Activated naive CD4-positive, alpha-beta T cell treated with anti-CD3 and anti-CD28 coated beads for 36 hours (primary cell): ENCODE results near the gene SPTAN1. TPM values are rescaled to one million over a fixed set of nuclear protein-coding genes. Genes with fewer than 3 reads are reported as not detected.
"Not testable (repeated sequence)": the region's sequence is repeated elsewhere in the genome, so short reads cannot be mapped to it uniquely, and the experiment has no call there.

Experiments used
- CTCF ChIA-PET: fragments of 350-600 bp; sonication (Branson Sonifier 250); formaldehyde crosslinking; loops from one replicate; lab custom pipeline; 2021; ENCODE audit warnings: antibody characterized with exemption; lab: Charles Lee
- DNase-seq: peaks from one replicate; pipeline ENCODE4 v3.0.0-alpha.2; 2020
- H3K27ac Mint-ChIP-seq: one replicate; pipeline ENCODE4 v1.8.0; 2021; ENCODE audit warnings: mild to moderate bottlenecking, mixed read lengths
- H3K27me3 Mint-ChIP-seq: one replicate; pipeline ENCODE4 v1.8.0; 2021; ENCODE audit warnings: low read depth, mixed read lengths
- H3K36me3 Mint-ChIP-seq: one replicate; pipeline ENCODE4 v1.8.0; 2021; ENCODE audit warnings: low read depth, mixed read lengths
- H3K4me1 Mint-ChIP-seq: one replicate; pipeline ENCODE4 v1.8.0; 2021; ENCODE audit warnings: low read depth, mixed read lengths
- H3K4me3 Mint-ChIP-seq: one replicate; pipeline ENCODE4 v1.8.0; 2021; ENCODE audit warnings: mild to moderate bottlenecking, moderate library complexity, mixed read lengths
- H3K9me3 Mint-ChIP-seq: one replicate; pipeline ENCODE4 v1.8.0; 2021; ENCODE audit warnings: mixed read lengths
- intact Hi-C: fragments of 100-400 bp; cut with micrococcal nuclease; formaldehyde crosslinking; loops from one replicate; pipeline ENCODE4 v1.15.1; 2023
- total RNA-seq, 2 experiments: library from RNA; stranded (reverse); gene quantifications; one replicate each; pipeline ENCODE4 v1.2.3, GENCODE V29; 2021

SPTAN1 gene
- total RNA-seq, 2 experiments from 2014 or later = 162 to 183 TPM

GRCh38 chr9:128657344-128657704 lies 104.9 kb downstream of the SPTAN1 start:
- Mint-ChIP-seq H3K27ac (peak overlapping the region; percentile 100), H3K27me3 (no peaks in the 10 kb centered on the region), H3K4me1 (peaks cover 11% of the 10 kb centered on the region), H3K4me3 (peak overlapping the region; percentile 93), H3K36me3 (peaks cover 7% of the 10 kb centered on the region), H3K9me3 (no peaks in the 10 kb centered on the region)
- CTCF ChIA-PET = interaction anchor here (0.7 kb wide), 1 partner anchor 149 kb away, joined by 3 read pairs; no protein-coding TSS in a partner anchor
- no peak for DNase-seq
- intact Hi-C loops = loop anchor here (5.0 kb wide), 2 partner anchors 115 to 130 kb away; partner anchors contain the start of genes TBC1D13 and ZER1

- DNase-seq = no peak
- intact Hi-C loops = loop anchor here (5.0 kb wide), 2 partner anchors 115 to 130 kb away; partner anchors contain the start of genes TBC1D13 and ZER1
- H3K4me3 Mint-ChIP-seq = no peak overlapping the region
- H3K9me3 Mint-ChIP-seq = no peaks in the 10 kb centered on the region
- no peak overlapping the region for H3K27ac Mint-ChIP-seq
- H3K36me3 Mint-ChIP-seq = peaks cover 7% of the 10 kb centered on the region
- no peaks in the 10 kb centered on the region for H3K27me3 Mint-ChIP-seq
- H3K4me1 Mint-ChIP-seq = peaks cover 11% of the 10 kb centered on the region
- CTCF ChIA-PET = interaction anchor here (0.7 kb wide), 1 partner anchor 149 kb away, joined by 3 read pairs; no protein-coding TSS in a partner anchor
These were observed 105.4 kb downstream of the SPTAN1 start for GRCh38 chr9:128657796-128658195.

- DNase-seq, H3K4me1 Mint-ChIP-seq, H3K9me3 Mint-ChIP-seq, intact Hi-C loops, H3K4me3 Mint-ChIP-seq, H3K36me3 Mint-ChIP-seq, H3K27ac Mint-ChIP-seq, CTCF ChIA-PET, H3K27me3 Mint-ChIP-seq: not testable (repeated sequence)
These were observed 114.1 kb downstream of the SPTAN1 start for GRCh38 chr9:128666481-128666941.

- Mint-ChIP-seq H3K27ac (no peak overlapping the region), H3K27me3 (no peaks in the 10 kb centered on the region), H3K4me1 (no peaks in the 10 kb centered on the region), H3K36me3 (no peaks in the 10 kb centered on the region), H3K4me3 (no peak overlapping the region), H3K9me3 (no peaks in the 10 kb centered on the region)
- DNase-seq = no peak
- intact Hi-C loops = no loop called here
- CTCF ChIA-PET = no interaction called here
These were observed 117.4 kb downstream of the SPTAN1 start for GRCh38 chr9:128669786-128670185.

- Mint-ChIP-seq H3K4me1 (peaks cover 1% of the 10 kb centered on the region), H3K4me3 (no peak overlapping the region), H3K9me3 (no peaks in the 10 kb centered on the region), H3K27me3 (no peaks in the 10 kb centered on the region), H3K36me3 (peaks cover 2% of the 10 kb centered on the region), H3K27ac (no peak overlapping the region)
- intact Hi-C loops = no loop called here
- CTCF ChIA-PET = interaction anchor here (0.7 to 0.9 kb wide), 2 partner anchors 9 to 17 kb away, joined by 3 to 4 read pairs; no protein-coding TSS in a partner anchor
- no peak for DNase-seq
These were observed 123.0 kb downstream of the SPTAN1 start for GRCh38 chr9:128675382-128675781.

GRCh38 chr9:128677794-128678193 lies 125.4 kb downstream of the SPTAN1 start:
- intact Hi-C loops = no loop called here
- peaks cover 2% of the 10 kb centered on the region for H3K36me3 Mint-ChIP-seq
- H3K27ac Mint-ChIP-seq = no peak overlapping the region
- H3K9me3 Mint-ChIP-seq = no peaks in the 10 kb centered on the region
- no peaks in the 10 kb centered on the region for H3K27me3 Mint-ChIP-seq
- no peak overlapping the region for H3K4me3 Mint-ChIP-seq
- DNase-seq = no peak
- CTCF ChIA-PET = no interaction called here
- H3K4me1 Mint-ChIP-seq = peaks cover 1% of the 10 kb centered on the region

Other genes with a start within 250 kb of the SPTAN1 start
- gene TRUB2, start 230.1 kb upstream of the SPTAN1 start, total RNA-seq = 10 to 100 TPM; 28.0 to 29.4 TPM
- gene COQ4, start 229.7 kb upstream of the SPTAN1 start, total RNA-seq = 10 to 100 TPM; 27.8 to 29.6 TPM
- gene SLC27A4, start 212.1 kb upstream of the SPTAN1 start, total RNA-seq = 1 to 10 TPM; 5.7 to 6.8 TPM
- 10 to 100 TPM; 44.4 to 45.2 TPM for gene URM1, start 181.2 kb upstream of the SPTAN1 start, total RNA-seq
- gene CERCAM, start 131.7 kb upstream of the SPTAN1 start, total RNA-seq = under 1 TPM; 0.33 to 0.57 TPM
- gene ODF2, start 96.6 kb upstream of the SPTAN1 start, total RNA-seq = 10 to 100 TPM; 73.6 to 73.7 TPM
- gene GLE1, start 47.9 kb upstream of the SPTAN1 start, total RNA-seq = 10 to 100 TPM; 48.7 to 51.6 TPM
- gene DYNC2I2, start 104.3 kb downstream of the SPTAN1 start, total RNA-seq = 10 to 100 TPM; 32.4 to 32.8 TPM
- gene SET, start 136.6 kb downstream of the SPTAN1 start, total RNA-seq = 100 to 1,000 TPM; 669 to 771 TPM
- gene PKN3, start 149.9 kb downstream of the SPTAN1 start, total RNA-seq = 1 to 10 TPM; 6.3 to 7.3 TPM
- 10 to 100 TPM; 50.9 to 53.1 TPM for gene ZDHHC12, start 171.5 kb downstream of the SPTAN1 start, total RNA-seq
- 10 to 100 TPM in 1 of 2 experiments, 1 to 10 TPM in 1; 9.9 to 11.0 TPM for gene ZER1, start 219.3 kb downstream of the SPTAN1 start, total RNA-seq
- gene TBC1D13, start 234.7 kb downstream of the SPTAN1 start, total RNA-seq = 1 to 10 TPM; 8.3 to 9.0 TPM